Measurements from ENCODE around the gene PRG3.

The PRG3 gene

GRCh38 chr11:57330029-57330428, 50.9 kb downstream of the PRG3 start:
- H3K27ac ChIP-seq (ENCODE audit: low read length) = no peak overlapping the region
- peaks cover 95% of the 10 kb centered on the region for H3K36me3 ChIP-seq (ENCODE audit: insufficient read depth, low read depth, low read length)
- no peaks in the 10 kb centered on the region for H3K9me3 ChIP-seq (ENCODE audit: insufficient read depth, low read depth, low read length)
- H3K27me3 ChIP-seq (ENCODE audit: insufficient read depth, low read length) = no peaks in the 10 kb centered on the region
- H3K9ac ChIP-seq (ENCODE audit: low read depth, low read length) = no peak overlapping the region
- H3K4me1 ChIP-seq (ENCODE audit: insufficient read depth, low read length) = peaks cover 16% of the 10 kb centered on the region
- H3K4me3 ChIP-seq (ENCODE audit: low read length) = no peak overlapping the region

- Histone ChIP-seq H3K4me1 (ENCODE audit: insufficient read depth, low read length) (peaks cover 17% of the 10 kb centered on the region), H3K27me3 (ENCODE audit: insufficient read depth, low read length) (no peaks in the 10 kb centered on the region), H3K9me3 (ENCODE audit: insufficient read depth, low read depth, low read length) (no peaks in the 10 kb centered on the region), H3K27ac (ENCODE audit: low read length) (no peak overlapping the region), H3K36me3 (ENCODE audit: insufficient read depth, low read depth, low read length) (peaks cover 72% of the 10 kb centered on the region), H3K4me3 (ENCODE audit: low read length) (no peak overlapping the region), H3K9ac (ENCODE audit: low read depth, low read length) (no peak overlapping the region; the same call in 1 of the 2 replicates)
Measured at GRCh38 chr11:57327721-57328120, 53.2 kb downstream of the PRG3 start.

Data from iPS-20b (cell line).